Activated naive CD4-positive, alpha-beta T cell treated with Interleukin-2 at 50 U/mL for 16 hours (primary cell): ENCODE measurements around the gene PCP2.

ENCODE experiments used
- DNase-seq: peaks from one replicate; pipeline ENCODE4 v3.0.0-alpha.2; 2020

PCP2 gene

DNA sequence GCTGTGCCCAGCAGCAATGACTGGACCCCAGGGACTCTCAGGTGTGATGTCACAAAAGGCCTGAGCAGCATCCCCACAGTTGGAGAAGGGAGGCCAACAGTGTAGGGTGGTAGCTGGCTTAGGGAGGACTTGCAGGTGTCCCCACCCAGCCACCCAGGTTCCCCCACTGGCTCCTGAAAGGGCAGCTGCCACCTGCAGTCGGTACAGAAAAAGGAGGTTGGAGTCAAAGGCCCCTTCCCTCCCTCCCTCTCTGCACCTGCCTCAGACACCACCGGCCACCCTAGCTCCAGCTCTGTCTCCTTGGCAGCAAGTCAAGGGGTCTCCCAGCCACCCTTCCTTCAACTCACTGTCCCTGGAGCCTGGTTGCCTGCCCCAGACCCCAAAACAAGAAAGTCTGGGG lies at the start of gene PCP2:
TSS of gene PCP2 (minus strand) at position 22 of the 400 bp plus-strand sequence. CDS start 262 bp downstream, outside the sequence.
- no peak for DNase-seq

DNA sequence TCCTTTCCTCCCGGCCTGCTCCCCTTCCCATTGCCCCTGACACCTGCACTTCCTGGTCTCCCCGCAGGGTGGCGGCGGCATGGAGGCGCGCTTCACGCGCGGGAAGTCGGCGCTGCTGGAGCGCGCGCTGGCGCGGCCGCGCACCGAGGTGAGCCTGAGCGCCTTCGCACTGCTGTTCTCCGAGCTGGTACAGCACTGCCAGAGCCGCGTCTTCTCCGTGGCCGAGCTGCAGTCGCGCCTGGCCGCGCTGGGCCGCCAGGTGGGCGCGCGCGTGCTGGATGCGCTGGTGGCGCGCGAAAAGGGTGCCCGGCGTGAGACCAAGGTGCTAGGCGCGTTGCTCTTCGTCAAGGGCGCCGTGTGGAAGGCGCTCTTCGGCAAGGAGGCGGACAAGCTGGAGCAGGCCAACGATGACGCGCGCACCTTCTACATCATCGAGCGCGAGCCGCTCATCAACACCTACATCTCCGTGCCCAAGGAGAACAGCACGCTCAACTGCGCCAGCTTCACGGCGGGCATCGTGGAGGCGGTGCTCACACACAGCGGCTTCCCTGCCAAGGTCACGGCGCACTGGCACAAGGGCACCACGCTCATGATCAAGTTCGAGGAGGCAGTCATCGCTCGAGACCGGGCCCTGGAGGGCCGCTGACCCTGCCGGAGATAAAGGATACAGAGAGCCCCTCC lies 48.8 kb upstream of the PCP2 start:
- no peak for DNase-seq

DNA sequence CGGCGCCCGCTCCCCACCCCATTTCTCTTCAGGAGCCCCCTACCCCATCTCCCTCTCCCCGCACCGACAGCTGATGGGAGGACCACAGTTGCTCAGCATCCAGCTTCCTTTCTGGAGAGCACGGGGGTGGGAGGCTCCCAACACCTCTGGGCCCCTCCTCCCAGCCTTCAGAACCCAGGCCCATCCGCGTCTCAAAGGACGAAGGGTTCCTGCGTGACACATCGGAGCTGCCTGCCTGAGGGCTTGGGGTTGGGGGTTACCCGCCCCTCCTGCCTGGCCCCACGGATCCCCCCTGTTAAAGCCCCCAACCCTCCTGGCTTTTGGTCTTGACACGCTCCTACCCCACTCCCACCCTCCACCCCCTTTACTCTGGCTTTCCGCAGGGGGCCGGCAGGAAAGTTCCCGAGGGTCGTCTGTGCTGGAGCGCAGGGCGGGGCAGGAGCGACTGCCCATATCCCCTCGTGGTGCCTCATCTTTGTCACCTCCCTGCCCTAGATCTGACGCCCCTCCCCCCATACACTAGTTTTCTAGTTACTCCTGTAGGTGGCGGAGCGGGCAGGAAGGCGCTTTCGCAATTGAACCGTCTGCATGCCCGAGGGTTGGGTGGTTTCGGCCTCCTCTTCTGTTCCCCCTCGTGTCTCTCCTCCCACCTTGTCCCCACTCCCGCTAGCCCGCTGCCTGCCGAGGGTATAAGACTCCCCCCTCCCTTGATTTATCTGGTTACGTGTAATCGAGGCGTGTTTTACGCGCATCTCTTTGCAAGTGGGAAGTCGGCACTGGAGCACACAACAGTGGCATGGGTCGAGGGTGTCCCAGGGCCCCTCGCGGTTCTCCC lies 48.0 kb upstream of the PCP2 start:
- DNase-seq: peak; percentile 84

DNA sequence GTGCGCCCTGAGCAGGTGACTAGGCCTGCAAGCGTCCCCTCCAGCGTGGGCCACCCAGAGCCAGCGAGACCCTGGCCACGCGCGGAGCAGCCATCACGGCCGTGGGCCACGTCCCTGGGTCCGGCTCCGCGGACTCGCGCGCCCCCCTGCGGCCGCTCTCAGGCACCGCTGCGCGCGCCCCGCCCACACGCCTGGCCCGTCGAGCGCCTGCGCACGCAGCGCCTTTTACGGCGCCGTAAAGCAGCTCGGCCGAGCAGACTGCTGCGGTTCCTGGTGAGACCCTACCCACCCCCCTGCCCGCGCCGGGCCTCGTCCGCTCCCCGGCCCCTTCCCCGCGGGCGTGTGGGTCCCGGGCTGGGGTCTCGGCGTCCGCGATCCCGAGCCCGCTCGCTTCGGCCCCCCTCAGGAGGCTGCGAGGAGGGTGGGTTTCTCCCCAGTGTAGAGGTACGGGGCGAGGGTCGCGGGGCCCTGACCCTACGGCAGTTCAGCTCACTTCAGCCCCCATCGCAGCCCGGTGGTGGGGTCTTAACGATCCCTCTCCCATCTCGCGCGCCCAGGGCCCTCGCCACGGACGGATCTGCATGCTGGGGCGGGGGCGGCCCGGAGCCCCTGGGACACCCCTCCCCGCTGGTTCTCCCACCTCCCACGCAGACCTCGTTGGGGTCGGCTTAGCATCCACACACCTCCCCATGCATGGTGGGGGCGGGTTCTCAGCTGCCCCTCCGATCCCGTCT lies 47.3 kb upstream of the PCP2 start, which contains the start of gene TRAPPC5:
TSS of gene TRAPPC5 (plus strand) at position 228 of the 734 bp plus-strand sequence. CDS start 1,421 bp downstream, outside the sequence.
- DNase-seq: peak; percentile 87

- DNase-seq: no peak
Observed at GRCh38 chr19:7679771-7680605, 46.5 kb upstream of the PCP2 start.

DNA sequence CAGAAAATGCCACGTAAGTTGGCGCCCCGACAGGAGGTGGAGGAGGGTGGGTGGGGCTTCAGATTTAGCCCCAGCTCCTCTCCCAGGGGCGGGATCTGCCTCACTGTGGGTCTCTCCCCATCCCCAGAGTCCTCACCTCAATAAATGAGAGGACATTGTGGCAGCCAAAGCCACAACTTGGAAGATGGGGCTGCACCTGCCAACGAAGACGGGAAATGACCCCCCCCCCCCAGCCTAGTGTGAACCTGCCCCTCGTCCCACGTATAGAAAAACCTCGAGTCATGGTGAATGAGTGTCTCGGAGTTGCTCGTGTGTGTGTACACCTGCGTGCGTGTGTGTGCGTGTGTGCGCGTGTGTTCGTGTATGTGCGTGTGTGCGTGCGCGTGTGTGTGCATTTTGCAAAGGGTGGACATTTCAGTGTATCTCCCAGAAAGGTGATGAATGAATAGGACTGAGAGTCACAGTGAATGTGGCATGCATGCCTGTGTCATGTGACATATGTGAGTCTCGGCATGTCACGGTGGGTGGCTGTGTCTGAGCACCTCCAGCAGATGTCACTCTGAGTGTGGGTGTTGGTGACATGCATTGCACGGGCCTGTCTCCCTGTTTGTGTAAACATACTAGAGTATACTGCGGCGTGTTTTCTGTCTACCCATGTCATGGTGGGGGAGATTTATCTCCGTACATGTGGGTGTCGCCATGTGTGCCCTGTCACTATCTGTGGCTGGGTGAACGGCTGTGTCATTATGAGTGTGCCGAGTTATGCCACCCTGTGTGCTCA lies 45.6 kb upstream of the PCP2 start:
- peak; percentile 77 for DNase-seq

DNA sequence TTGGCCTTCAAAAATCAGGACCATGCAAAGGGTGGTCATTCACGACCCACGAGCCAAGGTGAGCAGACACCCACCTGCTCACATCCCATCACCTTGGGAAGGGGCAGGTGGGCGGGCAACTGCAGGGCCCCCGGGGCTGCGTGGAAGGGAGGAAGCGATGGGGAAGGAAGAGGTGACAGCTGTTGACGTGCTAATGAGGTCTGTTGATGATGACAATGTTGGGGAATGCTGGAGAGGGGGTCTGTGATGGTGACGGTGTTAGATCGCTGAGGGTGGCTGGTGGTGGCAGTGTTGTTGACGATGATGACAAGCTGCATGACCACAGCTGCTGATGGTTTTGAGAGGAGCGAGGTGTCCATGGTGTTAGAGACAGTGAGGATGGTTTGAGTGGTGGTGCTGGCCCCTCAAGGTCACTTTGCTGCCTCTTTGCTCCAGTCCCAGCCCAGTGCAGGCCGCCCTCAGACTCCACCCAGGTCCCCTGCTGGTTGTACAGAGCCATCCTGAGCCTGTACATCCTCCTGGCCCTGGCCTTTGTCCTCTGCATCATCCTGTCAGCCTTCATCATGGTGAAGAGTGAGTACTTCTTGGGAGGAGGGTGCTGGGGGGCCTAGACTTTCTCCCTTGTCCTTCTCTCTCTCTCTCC lies 44.3 kb upstream of the PCP2 start:
- no peak for DNase-seq

GRCh38 chr19:7676854-7677253 lies 43.3 kb upstream of the PCP2 start, which contains the start of gene MCEMP1:
TSS of gene MCEMP1 (plus strand) at chr19:7677090. CDS start at chr19:7677121, 31 bp downstream.
- DNase-seq: no peak

GRCh38 chr19:7676376-7676775 lies 42.9 kb upstream of the PCP2 start:
- DNase-seq: no peak

- peak; percentile 37 for DNase-seq
Observed at GRCh38 chr19:7674010-7675005, 40.8 kb upstream of the PCP2 start.

- DNase-seq: no peak
Observed at GRCh38 chr19:7672522-7672921, 39.0 kb upstream of the PCP2 start.

DNA sequence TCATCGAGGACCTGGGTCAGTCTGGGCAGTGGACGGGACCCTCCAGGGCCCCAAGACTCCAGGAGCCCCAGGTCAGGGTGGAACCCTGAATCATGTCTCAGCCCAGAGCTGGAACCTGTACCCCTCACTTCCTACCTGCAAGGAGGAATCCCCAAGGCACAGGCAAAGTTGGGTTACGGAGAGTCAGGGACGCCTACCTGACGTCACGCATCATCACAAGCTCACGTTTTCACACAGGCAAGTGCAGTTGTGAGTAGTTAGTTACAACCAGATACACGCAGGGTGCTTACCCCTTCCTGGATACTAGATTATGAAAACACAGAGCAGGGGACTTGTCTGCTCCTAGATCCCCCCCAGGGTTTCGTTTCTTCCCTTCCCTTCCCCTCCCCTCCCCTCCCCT lies 37.3 kb upstream of the PCP2 start:
- DNase-seq: no peak

- DNase-seq: peak; percentile 24
Observed at GRCh38 chr19:7670150-7670783, 36.7 kb upstream of the PCP2 start.

DNA sequence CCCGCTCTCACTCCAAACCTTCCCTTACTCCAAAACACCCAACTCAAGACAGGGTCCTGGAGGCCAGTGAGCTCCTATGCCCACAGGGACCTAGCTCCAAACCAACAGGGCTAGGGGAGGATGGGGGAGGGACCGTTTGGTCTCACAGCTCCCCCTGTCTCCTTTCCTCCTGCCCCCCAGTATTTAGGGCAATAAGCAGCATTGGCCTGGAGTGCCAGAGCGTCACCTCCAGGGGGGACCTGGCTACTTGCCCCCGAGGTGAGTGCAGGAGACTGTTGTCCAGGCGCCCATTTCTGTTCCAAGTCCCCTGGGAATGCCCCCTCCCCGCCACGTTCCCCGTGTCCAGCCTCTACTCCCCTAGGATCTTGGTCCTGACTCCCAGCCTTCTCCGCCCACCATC lies 36.1 kb upstream of the PCP2 start:
- no peak for DNase-seq

DNA sequence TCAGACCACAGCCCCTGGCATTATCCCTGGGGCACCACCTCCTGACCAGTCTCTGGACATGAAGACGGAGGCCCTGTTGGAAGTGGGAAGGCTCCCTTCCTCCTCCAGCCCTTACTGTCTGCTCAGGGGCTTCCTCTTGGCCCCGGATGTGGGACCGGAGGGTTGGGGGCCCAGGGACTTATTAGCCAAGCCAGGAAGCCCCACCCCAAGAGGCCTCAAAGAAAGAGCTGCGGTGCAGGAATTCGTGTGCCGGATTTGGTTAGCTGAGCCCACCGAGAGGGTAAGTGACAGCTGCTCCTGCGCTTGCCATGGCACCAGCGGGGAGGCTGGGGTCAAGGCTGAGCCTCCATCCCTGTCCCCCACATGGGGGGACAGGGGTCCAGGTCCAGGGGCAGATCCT lies 35.3 kb upstream of the PCP2 start, which contains the start of gene RETN:
TSS of gene RETN (plus strand) at position 208 of the 400 bp plus-strand sequence. CDS start 278 bp downstream, outside the sequence.
- no peak for DNase-seq

DNA sequence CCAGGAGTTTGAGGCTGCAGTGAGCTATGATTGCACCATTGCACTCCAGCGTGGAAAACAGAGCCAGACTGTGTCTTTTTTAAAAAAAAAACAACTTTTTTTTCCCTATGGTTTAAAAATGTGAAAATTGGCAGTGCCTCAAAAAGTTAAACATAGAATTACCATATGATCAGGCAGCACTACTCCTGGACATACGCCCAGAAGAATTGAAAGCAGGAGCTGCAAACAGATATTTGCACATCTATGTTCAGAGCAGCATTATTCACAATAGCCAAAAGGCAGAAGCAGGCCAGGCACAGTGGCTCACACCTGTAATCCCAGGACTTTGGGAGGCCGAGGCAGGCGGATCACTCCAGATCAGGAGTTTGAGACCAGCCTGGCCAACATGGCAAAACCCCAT lies 31.6 kb upstream of the PCP2 start:
- no peak for DNase-seq

- no peak for DNase-seq
Observed at GRCh38 chr19:7663706-7664105, 30.2 kb upstream of the PCP2 start.

DNA sequence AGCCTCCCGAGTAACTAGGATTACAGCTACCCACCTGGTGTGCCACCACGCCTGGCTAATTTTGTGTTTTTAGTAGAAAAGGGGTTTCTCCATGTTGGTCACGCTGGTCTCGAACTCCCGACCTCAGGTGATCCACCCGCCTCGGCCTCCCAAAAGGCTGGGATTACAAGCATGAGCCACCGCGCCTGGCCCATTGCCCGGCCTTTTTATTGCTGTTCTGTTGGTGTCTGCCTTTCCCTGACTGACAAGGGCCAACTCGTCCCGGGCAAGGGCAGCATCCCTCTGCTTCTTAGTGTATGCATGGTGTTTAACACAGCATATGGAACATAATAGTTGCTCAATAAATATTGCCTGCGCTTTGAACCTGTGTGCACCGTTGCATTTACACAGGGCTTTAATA lies 29.1 kb upstream of the PCP2 start:
- no peak for DNase-seq
